Glutamatergic neuron (in vitro differentiated cells): ENCODE measurements around the gene C4orf54. TPM values are rescaled to one million over a fixed set of nuclear protein-coding genes. Genes with fewer than 3 reads are reported as not detected.

Experiments
- DNase-seq: peaks from one replicate; pipeline ENCODE4 v3.0.0; 2022
- H3K27ac Mint-ChIP-seq: one replicate; pipeline ENCODE4 v1.8.0; 2020; ENCODE audit warnings: mild to moderate bottlenecking, mixed read lengths, inconsistent platforms; ENCODE audit not compliant: unreplicated experiment
- H3K27me3 Mint-ChIP-seq: one replicate; pipeline ENCODE4 v1.8.0; 2020; ENCODE audit warnings: mild to moderate bottlenecking, moderate library complexity, mixed read lengths, inconsistent platforms; ENCODE audit not compliant: unreplicated experiment
- H3K36me3 Mint-ChIP-seq: one replicate; pipeline ENCODE4 v1.8.0; 2020; ENCODE audit warnings: mild to moderate bottlenecking, mixed read lengths, inconsistent platforms; ENCODE audit not compliant: unreplicated experiment
- H3K4me1 Mint-ChIP-seq: one replicate; pipeline ENCODE4 v1.8.0; 2020; ENCODE audit warnings: mild to moderate bottlenecking, low read depth, mixed read lengths, inconsistent platforms; ENCODE audit not compliant: unreplicated experiment
- H3K4me3 Mint-ChIP-seq: one replicate; pipeline ENCODE4 v1.8.0; 2020; ENCODE audit warnings: mild to moderate bottlenecking, mixed read lengths, inconsistent platforms; ENCODE audit not compliant: unreplicated experiment
- H3K9me3 Mint-ChIP-seq: one replicate; pipeline ENCODE4 v1.8.0; 2020; ENCODE audit warnings: mild to moderate bottlenecking, moderate library complexity, mixed read lengths, inconsistent platforms; ENCODE audit not compliant: unreplicated experiment
- total RNA-seq: library from RNA; stranded (reverse); fragmentation: NEBNext Ultra II Directional; extraction: Animal tissue kit (Norgen Biotek cat#: 25700); gene quantifications from one replicate; pipeline ENCODE4 v1.2.1, GENCODE V29; 2021; ENCODE audit not compliant: unreplicated experiment
- TF ChIP-seq, protein P1 (sequence below): fragments of 200-600 bp; sonication (generic); IDR thresholded peaks from one replicate; pipeline ENCODE4 v1.5.0; 2021; ENCODE audit not compliant: partially characterized antibody, unreplicated experiment

C4orf54 gene
- total RNA-seq, 1 donor from 2014 or later: not detected

DNA sequence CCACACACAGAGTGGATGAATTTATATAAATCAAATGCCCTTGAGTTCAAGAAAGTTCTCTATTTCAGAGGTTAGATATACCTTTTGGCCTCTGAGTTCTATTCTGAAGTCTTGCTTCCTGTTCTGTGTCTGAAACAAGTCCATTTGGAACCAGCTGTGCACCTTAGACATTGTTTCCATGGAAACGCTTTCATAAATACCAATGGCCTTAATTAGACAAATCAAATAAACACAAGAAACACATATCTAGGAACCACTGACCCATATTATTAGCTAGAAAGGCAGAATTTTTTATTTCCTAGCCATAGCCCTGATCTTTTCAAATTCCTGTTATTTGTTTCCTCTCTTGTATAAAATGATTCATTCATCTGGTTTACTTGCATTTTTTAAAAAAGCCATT, 8.4 kb upstream of the C4orf54 start:
- H3K27me3 Mint-ChIP-seq: peaks cover 5% of the 10 kb centered on the region
- no peak overlapping the region for H3K4me3 Mint-ChIP-seq
- no peaks in the 10 kb centered on the region for H3K4me1 Mint-ChIP-seq
- no peaks in the 10 kb centered on the region for H3K36me3 Mint-ChIP-seq
- H3K27ac Mint-ChIP-seq: no peak overlapping the region
- no peak for DNase-seq
- TF ChIP-seq, protein P1, sequence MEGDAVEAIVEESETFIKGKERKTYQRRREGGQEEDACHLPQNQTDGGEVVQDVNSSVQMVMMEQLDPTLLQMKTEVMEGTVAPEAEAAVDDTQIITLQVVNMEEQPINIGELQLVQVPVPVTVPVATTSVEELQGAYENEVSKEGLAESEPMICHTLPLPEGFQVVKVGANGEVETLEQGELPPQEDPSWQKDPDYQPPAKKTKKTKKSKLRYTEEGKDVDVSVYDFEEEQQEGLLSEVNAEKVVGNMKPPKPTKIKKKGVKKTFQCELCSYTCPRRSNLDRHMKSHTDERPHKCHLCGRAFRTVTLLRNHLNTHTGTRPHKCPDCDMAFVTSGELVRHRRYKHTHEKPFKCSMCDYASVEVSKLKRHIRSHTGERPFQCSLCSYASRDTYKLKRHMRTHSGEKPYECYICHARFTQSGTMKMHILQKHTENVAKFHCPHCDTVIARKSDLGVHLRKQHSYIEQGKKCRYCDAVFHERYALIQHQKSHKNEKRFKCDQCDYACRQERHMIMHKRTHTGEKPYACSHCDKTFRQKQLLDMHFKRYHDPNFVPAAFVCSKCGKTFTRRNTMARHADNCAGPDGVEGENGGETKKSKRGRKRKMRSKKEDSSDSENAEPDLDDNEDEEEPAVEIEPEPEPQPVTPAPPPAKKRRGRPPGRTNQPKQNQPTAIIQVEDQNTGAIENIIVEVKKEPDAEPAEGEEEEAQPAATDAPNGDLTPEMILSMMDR: no peak
- H3K9me3 Mint-ChIP-seq: peaks cover 3% of the 10 kb centered on the region

DNA sequence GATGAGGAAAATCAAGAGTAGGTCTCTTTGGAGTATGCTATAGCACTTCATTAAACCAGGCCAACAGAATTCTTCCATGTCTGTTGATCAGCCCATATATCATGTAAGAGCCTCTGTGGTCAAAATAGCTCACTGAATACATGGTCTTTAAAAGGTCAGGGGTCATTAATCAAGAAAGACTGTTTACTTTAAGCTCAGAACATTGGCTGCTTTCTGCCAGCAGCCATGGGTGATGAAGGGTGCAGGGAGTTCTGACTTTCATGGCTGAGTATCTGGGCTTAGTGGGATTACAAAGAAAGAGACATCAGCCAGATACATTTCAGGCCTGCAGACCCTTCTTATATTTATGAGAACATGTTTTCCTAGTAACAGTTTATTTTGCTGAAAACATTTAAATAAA, 7.1 kb upstream of the C4orf54 start:
- Mint-ChIP-seq H3K4me3 (no peak overlapping the region), H3K4me1 (no peaks in the 10 kb centered on the region), H3K9me3 (peaks cover 3% of the 10 kb centered on the region), H3K27ac (no peak overlapping the region), H3K36me3 (no peaks in the 10 kb centered on the region), H3K27me3 (peaks cover 5% of the 10 kb centered on the region)
- no peak for DNase-seq
- TF ChIP-seq, protein P1: no peak

DNA sequence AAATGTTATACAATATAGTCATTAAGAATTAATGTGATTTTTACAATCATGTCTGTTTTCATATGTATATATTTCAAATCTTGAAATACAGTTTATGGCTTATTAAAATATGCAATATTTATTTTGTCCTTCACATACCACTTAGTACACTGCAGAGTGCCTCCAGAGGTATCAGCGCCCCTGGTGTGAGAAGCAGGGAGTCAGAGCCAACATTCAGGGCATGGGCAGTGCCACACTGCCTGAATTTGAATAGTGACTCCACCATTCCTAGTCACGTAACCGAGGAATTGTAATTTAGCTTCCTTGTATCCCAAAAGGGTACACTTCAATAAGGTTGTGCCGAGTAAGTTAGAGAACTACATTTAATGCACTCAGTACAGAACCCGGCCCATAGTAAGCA, 4.3 kb upstream of the C4orf54 start:
- H3K9me3 Mint-ChIP-seq: peaks cover 3% of the 10 kb centered on the region
- no peak for DNase-seq
- no peaks in the 10 kb centered on the region for H3K36me3 Mint-ChIP-seq
- no peaks in the 10 kb centered on the region for H3K4me1 Mint-ChIP-seq
- H3K27ac Mint-ChIP-seq: no peak overlapping the region
- no peak overlapping the region for H3K4me3 Mint-ChIP-seq
- peaks cover 5% of the 10 kb centered on the region for H3K27me3 Mint-ChIP-seq
- TF ChIP-seq, protein P1: no peak

DNA sequence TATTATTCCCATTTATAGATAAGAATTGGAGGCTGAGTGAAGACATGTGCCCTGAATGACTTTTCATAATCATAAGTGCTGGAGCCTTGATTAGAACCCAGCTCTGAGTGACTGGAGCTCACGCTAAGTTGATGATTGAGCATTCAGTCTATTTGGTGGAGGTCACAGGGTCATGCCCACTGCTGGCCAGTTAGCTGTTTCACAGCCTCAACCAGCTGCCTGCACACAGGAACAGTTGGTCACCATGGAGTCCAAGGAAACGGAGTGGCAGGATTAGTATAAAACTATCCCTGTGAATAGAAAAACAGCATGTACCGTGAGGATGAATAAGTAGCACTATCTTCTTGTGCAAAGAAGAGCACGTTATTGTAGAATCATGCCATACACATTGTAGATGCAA, 1.0 kb upstream of the C4orf54 start:
- Mint-ChIP-seq H3K9me3 (peaks cover 3% of the 10 kb centered on the region), H3K36me3 (peaks cover 2% of the 10 kb centered on the region), H3K4me3 (no peak overlapping the region), H3K4me1 (no peaks in the 10 kb centered on the region), H3K27me3 (peaks cover 6% of the 10 kb centered on the region), H3K27ac (no peak overlapping the region)
- TF ChIP-seq, protein P1: no peak
- no peak for DNase-seq

DNA sequence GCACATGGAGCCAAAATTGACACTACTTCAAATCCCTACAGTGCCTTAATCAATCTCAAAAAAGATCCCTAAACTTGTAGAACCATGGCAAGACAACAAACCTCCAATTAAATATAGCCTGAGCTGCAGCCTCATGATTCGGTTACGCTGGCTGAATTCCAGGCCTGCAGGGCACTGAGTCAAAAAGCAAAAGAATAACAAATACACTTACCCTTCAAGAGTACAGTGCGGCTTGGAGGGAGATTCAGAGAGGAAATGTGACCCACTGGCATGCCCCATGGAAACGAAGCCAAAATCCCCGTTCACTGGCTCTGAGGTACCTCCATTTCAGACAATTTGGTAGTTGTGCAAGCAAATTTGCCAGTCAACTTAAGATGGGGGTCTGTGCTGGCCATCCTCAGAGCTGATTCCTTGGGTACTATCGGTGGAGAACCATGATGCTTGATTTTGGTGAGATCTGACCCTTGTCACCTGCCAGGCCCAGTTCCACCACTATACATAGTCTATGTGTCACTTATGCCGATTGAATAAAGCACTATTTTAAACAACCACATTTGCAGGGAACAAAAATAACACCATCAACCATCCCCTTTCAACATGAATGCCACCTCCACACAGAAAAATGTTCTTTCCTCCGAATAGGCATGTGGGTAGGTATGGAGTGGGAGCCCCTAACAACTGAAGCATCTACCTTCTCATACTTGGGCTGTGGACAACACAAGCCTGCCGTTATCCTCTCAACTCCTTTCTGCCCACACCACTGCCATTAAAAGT, 2.1 kb downstream of the C4orf54 start:
- TF ChIP-seq, protein P1: no peak
- H3K4me3 Mint-ChIP-seq: no peak overlapping the region

More for the DNA sequence above, 2.1 kb downstream of the C4orf54 start:
- no peak for DNase-seq
- Mint-ChIP-seq H3K27me3 (peaks cover 6% of the 10 kb centered on the region), H3K27ac (no peak overlapping the region), H3K36me3 (peaks cover 4% of the 10 kb centered on the region), H3K4me1 (no peaks in the 10 kb centered on the region), H3K9me3 (peaks cover 3% of the 10 kb centered on the region)
